HG03457 (cell line): ENCODE data around the gene BEND4.
"Not testable (repeated sequence)": the region's sequence is repeated elsewhere in the genome, so short reads cannot be mapped to it uniquely, and the experiment has no call there.

ENCODE experiments used
- ATAC-seq: cut with Tn5 transposase; IDR thresholded peaks from one replicate; pipeline ENCODE4 v1.9.1; 2021; ENCODE audit warnings: moderate number of reproducible peaks; ENCODE audit not compliant: unreplicated experiment

The BEND4 gene

GRCh38 chr4:42152507-42153504, at the start of gene BEND4:
Gene BEND4, minus strand, starts transcription at chr4:42152655. Its CDS starts 512 bp downstream, at chr4:42152143.
- ATAC-seq: peak; percentile 20

GRCh38 chr4:42197341-42197740, 44.9 kb upstream of the BEND4 start:
- ATAC-seq: no peak

GRCh38 chr4:42172921-42173320, 20.5 kb upstream of the BEND4 start:
- ATAC-seq: no peak

GRCh38 chr4:42172128-42172790, 19.8 kb upstream of the BEND4 start:
- no peak for ATAC-seq

- peak; percentile 99 for ATAC-seq
These were observed 15.3 kb upstream of the BEND4 start for GRCh38 chr4:42167709-42168108.

GRCh38 chr4:42166186-42166585, 13.7 kb upstream of the BEND4 start:
- ATAC-seq: not testable (repeated sequence)

- ATAC-seq: no peak
These were observed 7.0 kb upstream of the BEND4 start for GRCh38 chr4:42159271-42160001.

- peak; percentile 64 for ATAC-seq
These were observed 618 bp downstream of the BEND4 start for GRCh38 chr4:42151568-42152506.

- ATAC-seq: peak; percentile 5
These were observed 1.5 kb downstream of the BEND4 start for GRCh38 chr4:42150653-42151567.

GRCh38 chr4:42149004-42149403, 3.5 kb downstream of the BEND4 start:
- peak; percentile 30 for ATAC-seq

GRCh38 chr4:42148425-42148824, 4.0 kb downstream of the BEND4 start:
- ATAC-seq: no peak

GRCh38 chr4:42144028-42144427, 8.4 kb downstream of the BEND4 start:
- ATAC-seq: no peak

- ATAC-seq: no peak
These were observed 9.9 kb downstream of the BEND4 start for GRCh38 chr4:42142591-42142990.

- ATAC-seq: no peak
These were observed 16.1 kb downstream of the BEND4 start for GRCh38 chr4:42136371-42136770.

GRCh38 chr4:42133006-42133405, 19.4 kb downstream of the BEND4 start:
- no peak for ATAC-seq

- no peak for ATAC-seq
These were observed 20.4 kb downstream of the BEND4 start for GRCh38 chr4:42132099-42132498.

GRCh38 chr4:42123071-42123644, 29.3 kb downstream of the BEND4 start:
- no peak for ATAC-seq

- ATAC-seq: no peak
These were observed 30.2 kb downstream of the BEND4 start for GRCh38 chr4:42122237-42122636.

- no peak for ATAC-seq
These were observed 32.6 kb downstream of the BEND4 start for GRCh38 chr4:42119886-42120285.
